B cell (primary cell): ENCODE measurements around the gene F8. TPM values are rescaled to one million over a fixed set of nuclear protein-coding genes. Genes with fewer than 3 reads are reported as not detected.

Experiments
- ATAC-seq: fragments of 200-7000 bp; cut with Tn5 transposase; one replicate; pipeline ENCODE4 v1.10.0; 2021; ENCODE audit warnings: low read depth, mild to moderate bottlenecking, moderate number of reproducible peaks, moderate library complexity
- CTCF ChIA-PET: fragments of 350-600 bp; sonication (Branson Sonifier 250); formaldehyde crosslinking; loops from one replicate; lab custom pipeline; 2021; ENCODE audit warnings: antibody characterized with exemption, inconsistent platforms; lab: Charles Lee
- POLR2A ChIA-PET: fragments of 350-600 bp; sonication (Branson Sonifier 250); formaldehyde crosslinking; loops from one replicate; lab custom pipeline; 2021; ENCODE audit warnings: antibody characterized with exemption; lab: Charles Lee
- DNase-seq: peaks from one replicate; pipeline ENCODE4 v3.0.0; 2013
- H2AFZ ChIP-seq: 2 replicates; pipeline ENCODE4 v1.6.1; 2012; ENCODE audit warnings: mild to moderate bottlenecking, low read depth, low read length; ENCODE audit not compliant: insufficient read depth, poor library complexity, severe bottlenecking
- H3K27ac ChIP-seq, 2 donors: 1 replicate in 1 of 2; 2 replicates in 1 of 2; pipeline ENCODE4 v1.5.1; 2012 to 2013; ENCODE audit warnings: low read length in 2 of 2, mild to moderate bottlenecking in 2 of 2, moderate library complexity in 1 of 2
- H3K27me3 ChIP-seq, 4 experiments: fragments of 200-600 bp in 1 of 4; sonication (generic) in 1 of 4; replicated peaks in 1 of 4; 1 replicate in 2 of 4; 2 replicates in 2 of 4; pipeline versions ENCODE4 v1.6.1 to v1.7.0; 2013 to 2016; ENCODE audit warnings: low read length in 3 of 4, mild to moderate bottlenecking in 2 of 4, mixed read lengths in 1 of 4, moderate library complexity in 1 of 4; ENCODE audit not compliant: insufficient read depth in 4 of 4, control insufficient read depth in 3 of 4; ENCODE audit errors: control extremely low read depth in 1 of 4
- H3K36me3 ChIP-seq, 2 experiments: replicated peaks in 1 of 2; 1 replicate in 1 of 2; 2 replicates in 1 of 2; pipeline versions ENCODE4 v1.6.1 to v1.7.1; 2013; ENCODE audit warnings: low read length in 1 of 2; ENCODE audit not compliant: insufficient read depth in 2 of 2, control insufficient read depth in 1 of 2; ENCODE audit errors: control extremely low read depth in 1 of 2, extremely low read depth in 1 of 2
- H3K4me1 ChIP-seq, 2 donors: fragments of 200-600 bp in 1 of 2; sonication (generic) in 1 of 2; 1 replicate in 1 of 2; 2 replicates in 1 of 2; pipeline versions ENCODE4 v1.5.1 to v1.6.1; 2013 to 2017; ENCODE audit warnings: low read length in 2 of 2; ENCODE audit not compliant: control insufficient read depth in 2 of 2, insufficient read depth in 2 of 2
- H3K4me2 ChIP-seq: replicated peaks from 2 replicates; pipeline ENCODE3; 2012; ENCODE audit warnings: mild to moderate bottlenecking, low read depth, low read length; ENCODE audit not compliant: poor library complexity, severe bottlenecking
- H3K4me3 ChIP-seq, 5 experiments: fragments of 200-600 bp in 1 of 5; sonication (generic) in 1 of 5; 1 replicate in 3 of 5; 2 replicates in 2 of 5; pipeline versions ENCODE4 v1.5.1 to v1.7.0; 2011 to 2016; ENCODE audit warnings: low read length in 4 of 5, mild to moderate bottlenecking in 4 of 5, low read depth in 2 of 5, control low read depth in 1 of 5, moderate library complexity in 1 of 5; ENCODE audit not compliant: insufficient read depth in 1 of 5; ENCODE audit errors: control extremely low read depth in 1 of 5, extremely low read depth in 1 of 5
- H3K79me2 ChIP-seq: fragments of 200-600 bp; sonication (generic); one replicate; pipeline ENCODE4 v1.6.0; 2016; ENCODE audit warnings: low read length; ENCODE audit not compliant: control insufficient read depth, insufficient read depth
- H3K9ac ChIP-seq: fragments of 200-600 bp; sonication (generic); 2 replicates; pipeline ENCODE4 v1.6.1; 2017; ENCODE audit warnings: mild to moderate bottlenecking, low read length, moderate library complexity
- H3K9me3 ChIP-seq, 3 donors: one replicate each; pipeline versions ENCODE4 v1.6.1 to v1.7.1; 2013; ENCODE audit warnings: low read length in 2 of 3; ENCODE audit not compliant: control insufficient read depth in 2 of 3, insufficient read depth in 1 of 3; ENCODE audit errors: control extremely low read depth in 1 of 3
- H4K20me1 ChIP-seq: 2 replicates; pipeline ENCODE4 v1.6.0; 2012; ENCODE audit warnings: mild to moderate bottlenecking, low read length; ENCODE audit not compliant: insufficient read depth, control insufficient read depth, poor library complexity, severe bottlenecking
- H3K27ac Mint-ChIP-seq: one replicate; pipeline ENCODE4 v1.8.0; 2021; ENCODE audit warnings: mixed read lengths
- H3K27me3 Mint-ChIP-seq: one replicate; pipeline ENCODE4 v1.8.0; 2021; ENCODE audit warnings: mixed read lengths
- H3K4me1 Mint-ChIP-seq: one replicate; pipeline ENCODE4 v1.8.0; 2021; ENCODE audit warnings: mixed read lengths
- H3K4me3 Mint-ChIP-seq: one replicate; pipeline ENCODE4 v1.8.0; 2021; ENCODE audit warnings: mixed read lengths
- H3K9me3 Mint-ChIP-seq: one replicate; pipeline ENCODE4 v1.8.0; 2022; ENCODE audit warnings: mixed read lengths; ENCODE audit not compliant: insufficient read depth
- EZH2 ChIP-seq: IDR thresholded peaks from 2 replicates; pipeline ENCODE4 v1.6.1; 2012; ENCODE audit warnings: borderline replicate concordance, low read depth, mild to moderate bottlenecking, moderate library complexity, low read length; ENCODE audit not compliant: insufficient read depth, poor library complexity, severe bottlenecking
- WGBS: methylation state at CpG from one replicate; pipeline ENCODE4 v1.1.5; 2013; ENCODE audit warnings: missing lambda C conversion rate; ENCODE audit not compliant: insufficient coverage; 5-methylcytosine and 5-hydroxymethylcytosine counted together
- intact Hi-C: fragments of 100-400 bp; cut with micrococcal nuclease; formaldehyde crosslinking; loops from one replicate; pipeline ENCODE4 v1.10.0; 2022
- polyA plus RNA-seq: library from polyadenylated mRNA; depleted of rRNA; stranded (reverse); fragments of >200 nt; gene quantifications from 2 replicates; pipeline ENCODE4 v1.2.3, GENCODE V29; 2012
- total RNA-seq, 2 donors: library from RNA; stranded (reverse); fragments of 120-200 nt in 1 of 2; gene quantifications; 1 replicate in 1 of 2; 2 replicates in 1 of 2; pipeline versions ENCODE4 v1.2.3 to v1.2.4, GENCODE V29; 2013 to 2022
- TF ChIP-seq, protein P1 (sequence below): fragments of 200-600 bp; IDR thresholded peaks from one replicate; pipeline ENCODE4 v1.8.0; 2022; ENCODE audit warnings: antibody characterized with exemption, mild to moderate bottlenecking

The F8 gene
- total and polyA plus RNA-seq, 2 donors (not counting 1 experiment from before 2014, with no cell fraction given), result 0.86 to 1.4 TPM

DNA sequence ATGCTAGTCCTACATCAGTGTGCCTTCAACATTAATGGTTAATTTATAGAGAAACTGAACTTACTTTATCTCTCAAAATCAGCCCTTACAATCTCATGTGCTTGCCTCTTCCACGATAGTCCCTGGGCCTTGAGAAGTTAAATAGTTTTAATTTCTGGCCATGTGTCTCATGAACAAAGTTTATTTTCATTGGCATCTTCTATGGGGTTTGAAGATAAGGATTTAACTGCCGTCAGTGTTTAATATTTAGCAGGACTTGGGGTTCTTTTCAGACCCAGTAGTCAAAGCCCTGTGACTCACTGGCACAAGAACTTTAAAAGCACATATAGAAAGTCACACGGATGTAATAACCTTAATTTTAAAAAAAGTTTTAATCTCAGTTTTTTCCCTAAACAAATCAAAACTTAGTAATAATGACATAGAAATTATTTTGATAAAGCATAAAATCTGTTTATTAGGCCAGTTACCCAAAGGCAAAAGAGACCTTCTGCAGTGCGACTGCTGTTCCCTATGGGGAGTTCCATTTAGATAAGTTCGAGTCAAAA lies 207.2 kb downstream of the F8 start:
- ATAC-seq (no peak), DNase-seq (no peak)
- peaks cover 9 to 14% of the 10 kb centered on the region in 2 donors for H3K4me1 ChIP-seq
- H3K9me3 Mint-ChIP-seq, result no peaks in the 10 kb centered on the region
- TF ChIP-seq EZH2, result no peak
- TF ChIP-seq, protein P1, sequence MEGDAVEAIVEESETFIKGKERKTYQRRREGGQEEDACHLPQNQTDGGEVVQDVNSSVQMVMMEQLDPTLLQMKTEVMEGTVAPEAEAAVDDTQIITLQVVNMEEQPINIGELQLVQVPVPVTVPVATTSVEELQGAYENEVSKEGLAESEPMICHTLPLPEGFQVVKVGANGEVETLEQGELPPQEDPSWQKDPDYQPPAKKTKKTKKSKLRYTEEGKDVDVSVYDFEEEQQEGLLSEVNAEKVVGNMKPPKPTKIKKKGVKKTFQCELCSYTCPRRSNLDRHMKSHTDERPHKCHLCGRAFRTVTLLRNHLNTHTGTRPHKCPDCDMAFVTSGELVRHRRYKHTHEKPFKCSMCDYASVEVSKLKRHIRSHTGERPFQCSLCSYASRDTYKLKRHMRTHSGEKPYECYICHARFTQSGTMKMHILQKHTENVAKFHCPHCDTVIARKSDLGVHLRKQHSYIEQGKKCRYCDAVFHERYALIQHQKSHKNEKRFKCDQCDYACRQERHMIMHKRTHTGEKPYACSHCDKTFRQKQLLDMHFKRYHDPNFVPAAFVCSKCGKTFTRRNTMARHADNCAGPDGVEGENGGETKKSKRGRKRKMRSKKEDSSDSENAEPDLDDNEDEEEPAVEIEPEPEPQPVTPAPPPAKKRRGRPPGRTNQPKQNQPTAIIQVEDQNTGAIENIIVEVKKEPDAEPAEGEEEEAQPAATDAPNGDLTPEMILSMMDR, result no peak
- H3K9ac ChIP-seq, result no peak overlapping the region
- H3K79me2 ChIP-seq, result no peaks in the 10 kb centered on the region
- H3K4me2 ChIP-seq, result no peak overlapping the region
- H3K4me1 Mint-ChIP-seq, result peaks cover 15% of the 10 kb centered on the region
- no peak overlapping the region for H3K4me3 ChIP-seq
- CTCF ChIA-PET, result no interaction called here
- H3K4me3 Mint-ChIP-seq, result no peak overlapping the region
- H4K20me1 ChIP-seq, result no peaks in the 10 kb centered on the region
- no peaks in the 10 kb centered on the region for H3K9me3 ChIP-seq
- WGBS, result no CpG with 5 or more reads among the region's 5 CpGs
- H3K27me3 ChIP-seq, result no peaks in the 10 kb centered on the region
- intact Hi-C loops, result no loop called here
- no peak overlapping the region for H3K27ac ChIP-seq
- H3K27me3 Mint-ChIP-seq, result peaks cover 4% of the 10 kb centered on the region
- H3K36me3 ChIP-seq, result no peaks in the 10 kb centered on the region
- H3K27ac Mint-ChIP-seq, result no peak overlapping the region
- no peak overlapping the region for H2AFZ ChIP-seq
- POLR2A ChIA-PET, result no interaction called here

DNA sequence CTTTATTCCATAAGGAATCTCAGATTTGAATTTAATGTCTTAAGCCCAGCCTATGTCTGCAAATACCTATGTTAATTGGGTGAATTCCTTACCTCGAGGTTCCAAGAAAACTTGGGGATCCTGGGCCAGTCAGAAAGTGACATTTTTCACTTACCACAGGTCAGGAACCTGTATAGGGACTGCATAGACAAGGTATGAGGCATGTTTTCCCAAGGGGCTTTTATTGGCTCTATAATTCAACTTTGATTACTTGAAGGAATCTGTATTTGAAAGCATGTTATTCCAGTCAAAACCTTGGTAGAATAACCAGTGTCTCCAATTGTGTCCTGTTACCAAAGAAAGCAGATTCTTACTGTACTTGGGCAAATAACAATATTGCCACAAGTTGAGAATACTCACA lies 208.7 kb downstream of the F8 start:
- H3K4me1 Mint-ChIP-seq, result peaks cover 1% of the 10 kb centered on the region
- DNase-seq (no peak), ATAC-seq (no peak)
- Histone ChIP-seq H3K4me3 (no peak overlapping the region), H2AFZ (no peak overlapping the region), H3K27me3 (no peaks in the 10 kb centered on the region), H3K27ac (no peak overlapping the region), H3K36me3 (no peaks in the 10 kb centered on the region), H4K20me1 (no peaks in the 10 kb centered on the region), H3K79me2 (no peaks in the 10 kb centered on the region), H3K9me3 (no peaks in the 10 kb centered on the region), H3K9ac (no peak overlapping the region), H3K4me1 (peaks cover 0 to under 1% of the 10 kb centered on the region in 2 donors), H3K4me2 (no peak overlapping the region)
- TF ChIP-seq, protein P1, result no peak
- TF ChIP-seq EZH2, result no peak
- CTCF ChIA-PET, result no interaction called here
- no peak overlapping the region for H3K4me3 Mint-ChIP-seq
- intact Hi-C loops, result no loop called here
- no CpG with 5 or more reads among the region's 1 CpG for WGBS
- H3K27ac Mint-ChIP-seq, result no peak overlapping the region
- no peaks in the 10 kb centered on the region for H3K9me3 Mint-ChIP-seq
- peaks cover 4% of the 10 kb centered on the region for H3K27me3 Mint-ChIP-seq
- POLR2A ChIA-PET, result no interaction called here
